Stimulated activated CD4-positive, alpha-beta T cell treated with anti-CD3 and anti-CD28 coated beads, TNF-alpha, amount 100 ng/mL, for 1 hour (primary cell): ENCODE data around the gene VGLL3.

ENCODE experiments used
- DNase-seq, 3 donors: peaks; one replicate each; pipeline ENCODE4 v3.0.0-alpha.2; 2020; ENCODE audit warnings: low read depth in 3 of 3, low spot score in 1 of 3

The VGLL3 gene

DNA sequence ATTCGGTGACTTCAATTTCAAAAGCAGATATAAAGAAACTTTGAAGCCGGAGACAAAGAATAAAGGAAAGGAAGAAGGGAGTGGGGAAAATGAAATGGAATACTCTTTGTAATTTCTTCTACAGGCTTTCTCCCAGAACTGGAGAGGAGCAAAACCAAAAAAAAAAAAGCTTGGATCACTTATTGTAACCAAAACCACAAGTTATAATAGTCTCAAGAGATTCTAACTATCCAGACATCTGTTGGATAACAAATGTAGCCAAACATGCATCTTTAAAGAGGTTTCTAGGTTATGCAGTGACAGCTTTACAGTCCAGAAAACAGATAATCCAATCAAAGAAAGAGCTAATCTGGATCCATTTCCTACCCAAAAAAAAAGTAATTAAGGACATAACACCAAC, 36.2 kb downstream of the VGLL3 start:
- no peak for DNase-seq

DNA sequence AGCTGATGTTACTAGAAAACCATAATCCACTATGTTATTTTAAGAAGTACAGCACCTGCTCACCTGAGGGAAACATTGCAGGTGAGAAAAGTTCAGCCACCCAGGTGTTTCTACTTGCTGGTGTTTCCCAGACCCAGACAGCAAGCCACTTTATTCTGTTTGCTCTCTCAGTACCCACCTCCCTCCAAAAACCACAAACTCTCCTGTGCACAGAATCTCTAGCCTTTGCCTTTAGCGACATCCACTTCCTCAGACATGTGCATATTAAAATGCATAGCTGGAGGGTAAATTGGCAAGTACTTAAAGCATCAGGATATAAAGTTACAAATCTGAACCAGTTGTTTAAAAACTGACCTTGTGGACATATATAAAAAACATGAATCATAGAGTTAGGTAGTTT, 36.7 kb downstream of the VGLL3 start:
- DNase-seq = no peak

GRCh38 chr3:86951322-86951721, 39.6 kb downstream of the VGLL3 start:
- DNase-seq = no peak

DNA sequence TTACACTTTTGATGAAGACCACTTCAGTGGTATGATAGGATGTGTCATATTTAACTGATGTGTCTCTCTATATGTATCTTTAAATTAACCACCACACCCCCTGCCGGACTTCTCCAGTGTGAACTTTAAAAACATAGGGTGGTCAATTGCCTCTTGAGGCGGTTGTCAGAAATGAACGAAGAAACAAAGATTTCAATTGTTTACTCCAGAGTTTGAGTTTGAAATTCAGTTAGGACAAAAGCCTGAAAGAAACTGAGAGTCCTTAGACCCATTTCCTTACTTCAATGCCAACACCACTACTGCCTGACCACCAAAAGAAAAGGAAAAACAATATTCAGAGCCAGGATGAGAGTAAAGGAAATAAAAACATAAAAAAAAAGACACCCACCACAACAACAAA, 40.2 kb downstream of the VGLL3 start:
- no peak for DNase-seq

- no peak for DNase-seq
Measured at GRCh38 chr3:86949850-86950249, 41.1 kb downstream of the VGLL3 start.

- no peak for DNase-seq
Measured at GRCh38 chr3:86948822-86949221, 42.1 kb downstream of the VGLL3 start.

GRCh38 chr3:86942206-86942605, 48.7 kb downstream of the VGLL3 start:
- DNase-seq = no peak

DNA sequence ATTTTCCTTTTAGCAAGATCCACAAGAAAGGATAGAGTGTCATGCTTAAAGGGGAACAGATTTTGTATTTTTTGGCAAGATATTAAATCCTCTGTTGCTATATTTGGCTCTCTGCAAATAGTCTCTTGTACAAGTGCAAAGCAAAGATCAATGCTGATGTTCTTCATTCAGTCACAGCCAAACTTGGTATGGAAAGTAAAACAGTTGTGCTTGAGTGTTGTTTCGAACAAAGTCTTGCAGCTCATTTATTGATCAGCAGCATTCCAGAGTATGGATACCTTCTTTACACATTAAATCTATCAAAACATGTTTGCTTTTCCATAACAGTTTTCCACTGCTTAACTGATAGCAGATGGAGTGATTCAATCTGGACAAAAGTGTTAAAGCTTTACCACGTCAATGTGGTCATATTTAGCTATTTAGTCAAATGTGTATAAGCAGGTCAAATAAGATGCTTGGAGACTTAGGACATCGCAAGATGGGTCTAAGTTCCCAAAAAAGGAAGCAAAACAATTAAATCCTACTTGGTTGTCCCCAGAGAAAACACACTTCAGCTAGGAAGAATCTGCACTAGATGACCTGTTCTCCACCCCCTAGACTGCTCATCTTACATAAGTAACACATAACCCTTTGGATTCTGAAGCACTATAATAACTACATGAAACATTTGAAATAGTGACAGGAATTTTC, 52.4 kb downstream of the VGLL3 start:
- no peak for DNase-seq

GRCh38 chr3:86937306-86937791, 53.6 kb downstream of the VGLL3 start:
- DNase-seq = no peak

- no peak for DNase-seq
Measured at GRCh38 chr3:86934851-86935250, 56.1 kb downstream of the VGLL3 start.

GRCh38 chr3:86930831-86931230, 60.1 kb downstream of the VGLL3 start:
- no peak for DNase-seq

- DNase-seq = no peak
Measured at GRCh38 chr3:86930181-86930580, 60.8 kb downstream of the VGLL3 start.

- no peak for DNase-seq
Measured at GRCh38 chr3:86929046-86929445, 61.9 kb downstream of the VGLL3 start.

DNA sequence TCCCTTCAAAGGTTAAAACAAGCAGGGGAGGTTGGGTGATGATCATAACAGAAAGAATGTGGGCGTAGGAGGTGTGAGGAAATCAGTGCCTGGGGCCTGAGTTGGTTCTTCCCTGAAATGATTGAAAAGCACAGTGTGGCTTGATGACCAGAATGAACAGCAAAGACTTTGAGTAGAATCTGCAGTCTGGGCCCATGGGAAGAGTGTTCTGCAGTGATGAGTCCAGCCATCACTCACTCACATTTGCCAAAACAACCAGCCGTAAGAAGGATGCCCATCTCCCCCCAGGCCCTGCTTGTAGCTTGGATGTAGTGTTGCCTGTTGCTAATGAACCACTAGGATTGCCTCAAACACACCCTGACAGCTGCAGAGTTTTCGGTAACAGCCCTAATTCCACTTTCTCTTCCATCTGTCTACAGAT, 67.9 kb downstream of the VGLL3 start:
- DNase-seq = no peak

- DNase-seq = no peak
Measured at GRCh38 chr3:86921971-86922680, 68.8 kb downstream of the VGLL3 start.

- DNase-seq = no peak
Measured at GRCh38 chr3:86914670-86915069, 76.3 kb downstream of the VGLL3 start.

GRCh38 chr3:86913160-86913559, 77.8 kb downstream of the VGLL3 start:
- DNase-seq = no peak

- DNase-seq = no peak
Measured at GRCh38 chr3:86895202-86895601, 95.7 kb downstream of the VGLL3 start.

DNA sequence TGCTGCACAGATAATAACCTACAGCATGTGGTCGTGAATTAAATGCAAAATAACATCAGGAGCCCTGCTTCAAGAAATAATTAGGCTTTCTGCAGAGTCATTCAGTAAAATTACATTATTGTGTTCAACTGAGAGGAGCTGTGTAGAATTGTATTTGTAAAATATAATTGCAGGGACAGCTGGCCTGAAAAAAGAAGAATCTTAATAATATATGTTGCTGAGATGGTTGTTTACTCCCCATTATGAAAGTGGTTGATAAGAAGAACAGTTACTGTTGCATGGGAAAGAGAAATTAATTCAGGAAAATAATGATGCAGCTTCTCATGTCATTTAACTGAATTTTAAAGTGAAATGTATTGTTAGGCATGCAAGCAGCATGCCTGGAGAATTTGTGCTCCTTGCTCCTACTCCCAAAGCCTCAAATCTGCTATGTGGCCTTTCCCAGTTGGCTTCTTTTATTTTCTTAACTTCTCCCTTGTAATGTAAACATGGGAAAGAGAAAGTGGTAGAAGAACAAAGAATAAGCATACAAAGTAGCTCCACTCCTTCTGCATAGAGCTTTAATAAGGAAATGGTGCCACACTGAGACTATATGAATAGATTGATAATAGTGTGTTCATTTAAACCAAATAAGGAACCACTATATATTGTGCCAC, 100.1 kb downstream of the VGLL3 start:
- DNase-seq = no peak
